Measurements from ENCODE around the gene RPP14. TPM values are rescaled to one million over a fixed set of nuclear protein-coding genes. Genes with fewer than 3 reads are reported as not detected.
"Not testable (repeated sequence)": the region's sequence is repeated elsewhere in the genome, so short reads cannot be mapped to it uniquely, and the experiment has no call there.

The RPP14 gene
- total RNA-seq, 1 experiment from 2014 or later, result 7.6 TPM

DNA sequence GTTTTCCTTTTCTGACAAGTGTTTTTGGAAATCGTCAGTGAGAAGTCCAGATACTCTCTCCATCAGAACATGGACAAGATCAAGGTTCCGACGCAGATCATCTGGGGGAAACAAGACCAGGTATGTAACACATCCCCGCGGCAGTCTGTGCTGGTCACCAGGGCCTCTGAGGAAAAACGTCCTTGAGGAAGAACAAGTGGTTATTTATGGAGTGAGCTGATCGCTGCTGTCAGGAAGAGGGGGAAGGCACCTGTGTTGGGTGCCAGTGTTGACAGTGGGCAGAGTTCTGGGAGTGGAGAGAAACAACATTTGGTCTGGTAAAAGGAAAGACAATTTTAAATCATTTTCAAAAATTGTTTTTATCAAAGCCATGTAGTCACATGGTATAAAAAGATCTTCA is 20.7 kb upstream of the RPP14 start:
- H3K27me3 ChIP-seq (ENCODE audit: low read length), result no peaks in the 10 kb centered on the region
- H2AFZ ChIP-seq (ENCODE audit: low read length), result no peak overlapping the region
- no peaks in the 10 kb centered on the region for H3K9me2 ChIP-seq (replicated peaks; ENCODE audit: insufficient read depth, low read length)
- no peaks in the 10 kb centered on the region for H3K79me2 ChIP-seq (ENCODE audit: low read length)
- no peak overlapping the region for H3K4me3 ChIP-seq (ENCODE audit: low read length)
- H3K4me2 ChIP-seq (ENCODE audit: low read depth, low read length, poor library complexity, severe bottlenecking), result no peak overlapping the region
- no peaks in the 10 kb centered on the region for H3K9me3 ChIP-seq (ENCODE audit: low read length)
- no peaks in the 10 kb centered on the region for H4K20me1 ChIP-seq (ENCODE audit: insufficient read depth, low read depth, low read length)
- peak; percentile 30 for DNase-seq
- H3K9ac ChIP-seq (ENCODE audit: low read length), result no peak overlapping the region
- no peaks in the 10 kb centered on the region; the same call in 1 of the 2 replicates for H3K4me1 ChIP-seq (ENCODE audit: low read length)
- H3K36me3 ChIP-seq (ENCODE audit: insufficient read depth, low read length), result peaks cover 4% of the 10 kb centered on the region; the same call in 1 of the 2 replicates
- H3K27ac ChIP-seq (ENCODE audit: low read length), result no peak overlapping the region

DNA sequence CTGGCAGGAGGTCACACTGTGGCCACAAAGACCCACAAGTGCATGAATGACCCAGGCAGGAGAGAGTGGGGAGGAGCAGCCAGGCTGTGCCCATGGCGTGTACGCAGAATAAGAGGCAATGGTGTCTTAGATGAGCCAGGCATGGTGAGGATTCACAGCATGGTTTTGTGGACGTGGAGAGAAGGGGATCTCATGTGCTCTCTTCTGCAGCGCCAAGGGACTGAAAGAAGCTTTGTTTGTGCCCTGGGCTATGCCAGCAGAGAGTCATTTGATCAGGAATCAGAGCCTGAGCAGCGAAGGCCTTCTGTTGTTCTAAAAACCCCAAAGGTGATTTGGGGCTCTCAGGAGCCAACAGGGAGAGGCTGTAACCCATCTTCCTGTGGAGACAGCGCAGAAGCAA is 18.7 kb upstream of the RPP14 start:
- DNase-seq, result peak; percentile 23
- no peak overlapping the region for H3K9ac ChIP-seq (ENCODE audit: low read length)

DNA sequence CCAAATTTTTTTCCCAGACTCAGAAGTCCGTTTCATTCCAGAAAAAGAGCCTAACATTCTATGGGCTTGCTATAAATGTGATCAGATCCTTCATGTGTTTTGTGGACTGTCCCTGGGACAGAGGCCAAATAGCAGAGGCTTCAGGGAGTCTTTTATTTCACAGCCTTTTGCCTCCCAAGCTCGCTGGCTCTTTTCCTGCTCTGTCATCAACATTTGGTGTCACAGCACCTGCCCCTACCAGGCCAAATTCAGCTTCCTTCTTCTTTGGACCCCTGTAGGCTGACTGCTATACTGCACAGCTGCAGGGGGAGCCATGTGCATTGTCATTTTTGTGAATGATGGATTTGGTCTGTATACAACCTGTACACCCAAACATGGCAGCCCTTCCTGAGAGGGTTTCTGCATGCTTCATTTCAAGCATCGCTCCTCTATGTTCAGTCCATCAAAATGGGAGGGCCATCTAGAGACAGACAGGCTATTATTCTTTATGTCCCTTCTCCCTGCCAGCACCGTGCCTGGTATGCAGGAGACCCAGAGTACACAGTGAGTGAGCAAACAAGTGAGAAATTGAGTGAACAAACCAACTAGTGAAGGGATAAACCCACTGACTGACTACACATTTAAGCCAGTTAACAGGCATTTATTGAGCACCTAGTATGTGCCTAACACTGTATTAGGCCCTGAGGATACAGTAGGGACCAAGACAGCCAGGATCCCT is 17.9 kb upstream of the RPP14 start:
- no peaks in the 10 kb centered on the region for H3K9me3 ChIP-seq (ENCODE audit: low read length)
- H3K9ac ChIP-seq (ENCODE audit: low read length), result no peak overlapping the region
- H3K4me1 ChIP-seq (ENCODE audit: low read length), result no peaks in the 10 kb centered on the region; the same call in 1 of the 2 replicates
- no peak overlapping the region for H3K27ac ChIP-seq (ENCODE audit: low read length)
- H3K4me3 ChIP-seq (ENCODE audit: low read length), result no peak overlapping the region
- H3K36me3 ChIP-seq (ENCODE audit: insufficient read depth, low read length), result peaks cover 4% of the 10 kb centered on the region; the same call in 1 of the 2 replicates
- H3K9me2 ChIP-seq (replicated peaks; ENCODE audit: insufficient read depth, low read length), result no peaks in the 10 kb centered on the region
- H3K27me3 ChIP-seq (ENCODE audit: low read length), result no peaks in the 10 kb centered on the region
- H3K4me2 ChIP-seq (ENCODE audit: low read depth, low read length, poor library complexity, severe bottlenecking), result no peak overlapping the region
- no peaks in the 10 kb centered on the region for H3K79me2 ChIP-seq (ENCODE audit: low read length)
- H4K20me1 ChIP-seq (ENCODE audit: insufficient read depth, low read depth, low read length), result no peaks in the 10 kb centered on the region
- DNase-seq, result peak; percentile 62
- no peak overlapping the region for H2AFZ ChIP-seq (ENCODE audit: low read length)

More for the DNA sequence above, 18.7 kb upstream of the RPP14 start:
- no peaks in the 10 kb centered on the region for H3K9me2 ChIP-seq (replicated peaks; ENCODE audit: insufficient read depth, low read length)
- H3K4me3 ChIP-seq (ENCODE audit: low read length), result no peak overlapping the region
- H3K36me3 ChIP-seq (ENCODE audit: insufficient read depth, low read length), result peaks cover 4% of the 10 kb centered on the region; the same call in 1 of the 2 replicates
- no peak overlapping the region for H3K4me2 ChIP-seq (ENCODE audit: low read depth, low read length, poor library complexity, severe bottlenecking)
- no peaks in the 10 kb centered on the region for H4K20me1 ChIP-seq (ENCODE audit: insufficient read depth, low read depth, low read length)
- no peak overlapping the region for H3K27ac ChIP-seq (ENCODE audit: low read length)
- no peaks in the 10 kb centered on the region for H3K79me2 ChIP-seq (ENCODE audit: low read length)
- H3K9me3 ChIP-seq (ENCODE audit: low read length), result no peaks in the 10 kb centered on the region
- H3K4me1 ChIP-seq (ENCODE audit: low read length), result no peaks in the 10 kb centered on the region; the same call in 1 of the 2 replicates
- H2AFZ ChIP-seq (ENCODE audit: low read length), result no peak overlapping the region
- no peaks in the 10 kb centered on the region for H3K27me3 ChIP-seq (ENCODE audit: low read length)

DNA sequence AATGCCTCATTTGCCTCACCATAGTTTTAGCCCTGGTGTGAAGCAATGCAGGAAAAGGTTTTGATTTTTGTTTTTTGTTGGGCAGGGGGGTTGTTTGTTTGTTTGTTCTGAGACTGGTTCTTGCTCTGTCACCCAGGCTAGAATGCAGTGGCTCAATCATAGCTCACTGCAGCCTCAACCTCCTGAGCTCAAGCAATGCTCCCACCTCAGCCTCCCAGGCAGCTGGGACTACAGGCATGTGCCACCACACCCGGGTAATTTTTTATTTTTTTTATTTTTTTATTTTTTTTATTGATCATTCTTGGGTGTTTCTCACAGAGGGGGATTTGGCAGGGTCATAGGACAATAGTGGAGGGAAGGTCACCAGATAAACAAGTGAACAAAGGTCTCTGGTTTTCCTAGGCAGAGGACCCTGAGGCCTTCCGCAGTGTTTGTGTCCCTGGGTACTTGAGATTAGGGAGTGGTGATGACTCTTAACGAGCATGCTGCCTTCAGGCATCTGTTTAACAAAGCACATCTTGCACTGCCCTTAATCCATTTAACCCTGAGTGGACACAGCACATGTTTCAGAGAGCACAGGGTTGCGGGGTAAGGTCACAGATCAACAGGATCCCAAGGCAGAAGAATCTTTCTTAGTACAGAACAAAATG is 17.0 kb upstream of the RPP14 start:
- not testable (repeated sequence) for H4K20me1 ChIP-seq (ENCODE audit: insufficient read depth, low read depth, low read length); H3K4me3 ChIP-seq (ENCODE audit: low read length); DNase-seq; H3K27ac ChIP-seq (ENCODE audit: low read length); H3K79me2 ChIP-seq (ENCODE audit: low read length); H3K9ac ChIP-seq (ENCODE audit: low read length); H3K4me2 ChIP-seq (ENCODE audit: low read depth, low read length, poor library complexity, severe bottlenecking); H3K9me3 ChIP-seq (ENCODE audit: low read length); H3K4me1 ChIP-seq (ENCODE audit: low read length); H3K36me3 ChIP-seq (ENCODE audit: insufficient read depth, low read length); H3K27me3 ChIP-seq (ENCODE audit: low read length); H2AFZ ChIP-seq (ENCODE audit: low read length); H3K9me2 ChIP-seq (replicated peaks; ENCODE audit: insufficient read depth, low read length)

DNA sequence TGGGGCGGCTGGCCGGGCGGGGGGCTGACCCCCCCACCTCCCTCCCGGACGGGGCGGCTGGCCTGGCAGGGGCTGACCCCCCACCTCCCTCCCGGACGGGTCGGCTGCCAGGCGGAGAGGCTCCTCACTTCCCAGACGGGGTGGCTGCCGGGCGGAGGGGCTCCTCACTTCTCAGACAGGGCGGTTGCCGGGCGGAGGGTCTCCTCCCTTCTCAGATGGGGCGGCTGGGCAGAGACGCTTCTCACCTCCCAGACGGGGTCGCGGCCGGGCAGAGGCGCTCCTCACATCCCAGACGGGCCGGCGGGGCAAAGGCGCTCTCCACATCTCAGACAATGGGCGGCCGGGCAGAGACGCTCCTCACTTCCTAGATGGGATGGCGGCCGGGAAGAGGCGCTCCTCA is 15.6 kb upstream of the RPP14 start:
- not testable (repeated sequence) for H3K36me3 ChIP-seq (ENCODE audit: insufficient read depth, low read length); H3K9ac ChIP-seq (ENCODE audit: low read length); H3K27ac ChIP-seq (ENCODE audit: low read length); H2AFZ ChIP-seq (ENCODE audit: low read length); H3K4me3 ChIP-seq (ENCODE audit: low read length); H3K4me1 ChIP-seq (ENCODE audit: low read length); H3K27me3 ChIP-seq (ENCODE audit: low read length); H3K9me2 ChIP-seq (replicated peaks; ENCODE audit: insufficient read depth, low read length); DNase-seq; H3K9me3 ChIP-seq (ENCODE audit: low read length); H3K79me2 ChIP-seq (ENCODE audit: low read length); H3K4me2 ChIP-seq (ENCODE audit: low read depth, low read length, poor library complexity, severe bottlenecking); H4K20me1 ChIP-seq (ENCODE audit: insufficient read depth, low read depth, low read length)

DNA sequence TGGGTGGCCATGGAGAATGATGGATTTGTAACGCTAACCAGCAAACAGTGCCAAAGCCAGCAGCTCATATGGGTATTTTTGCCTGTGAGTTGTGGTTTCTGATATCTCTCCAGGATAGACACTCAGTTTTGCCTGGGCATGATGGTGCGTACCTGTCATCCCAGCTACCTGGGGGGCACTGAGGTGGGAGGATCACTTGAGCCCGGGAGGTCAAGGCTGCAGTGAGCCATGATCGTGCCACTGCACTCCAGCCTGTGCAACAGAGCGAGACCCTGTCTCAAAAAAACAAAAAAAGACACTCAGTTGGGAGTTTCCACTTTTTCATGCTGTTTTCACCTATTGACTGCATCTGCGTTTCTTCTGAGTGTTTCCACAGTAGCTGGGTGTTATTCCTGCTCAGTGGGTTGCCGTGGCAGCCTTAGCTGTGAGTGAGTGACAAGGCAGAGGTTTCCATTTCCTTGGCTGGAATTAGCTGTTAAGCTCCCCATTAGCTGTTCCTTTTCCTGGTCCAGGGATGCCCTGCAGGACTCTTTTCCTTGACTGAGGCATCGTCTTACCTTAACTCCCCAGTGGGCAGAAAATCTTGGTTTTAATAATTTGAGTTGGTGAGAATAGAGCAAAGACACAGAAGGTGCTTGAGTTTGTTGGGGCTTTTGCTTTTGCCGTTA is 14.2 kb upstream of the RPP14 start:
- no peaks in the 10 kb centered on the region for H4K20me1 ChIP-seq (ENCODE audit: insufficient read depth, low read depth, low read length)
- H2AFZ ChIP-seq (ENCODE audit: low read length), result no peak overlapping the region
- H3K27me3 ChIP-seq (ENCODE audit: low read length), result no peaks in the 10 kb centered on the region
- H3K36me3 ChIP-seq (ENCODE audit: insufficient read depth, low read length), result peaks cover 4% of the 10 kb centered on the region; the same call in 1 of the 2 replicates
- H3K4me2 ChIP-seq (ENCODE audit: low read depth, low read length, poor library complexity, severe bottlenecking), result no peak overlapping the region
- no peak overlapping the region for H3K27ac ChIP-seq (ENCODE audit: low read length)
- H3K4me1 ChIP-seq (ENCODE audit: low read length), result no peaks in the 10 kb centered on the region; the same call in 1 of the 2 replicates
- peak; percentile 27 for DNase-seq
- H3K9me2 ChIP-seq (replicated peaks; ENCODE audit: insufficient read depth, low read length), result no peaks in the 10 kb centered on the region
- no peak overlapping the region for H3K9ac ChIP-seq (ENCODE audit: low read length)
- H3K79me2 ChIP-seq (ENCODE audit: low read length), result no peaks in the 10 kb centered on the region
- no peak overlapping the region for H3K4me3 ChIP-seq (ENCODE audit: low read length)
- H3K9me3 ChIP-seq (ENCODE audit: low read length), result no peaks in the 10 kb centered on the region

DNA sequence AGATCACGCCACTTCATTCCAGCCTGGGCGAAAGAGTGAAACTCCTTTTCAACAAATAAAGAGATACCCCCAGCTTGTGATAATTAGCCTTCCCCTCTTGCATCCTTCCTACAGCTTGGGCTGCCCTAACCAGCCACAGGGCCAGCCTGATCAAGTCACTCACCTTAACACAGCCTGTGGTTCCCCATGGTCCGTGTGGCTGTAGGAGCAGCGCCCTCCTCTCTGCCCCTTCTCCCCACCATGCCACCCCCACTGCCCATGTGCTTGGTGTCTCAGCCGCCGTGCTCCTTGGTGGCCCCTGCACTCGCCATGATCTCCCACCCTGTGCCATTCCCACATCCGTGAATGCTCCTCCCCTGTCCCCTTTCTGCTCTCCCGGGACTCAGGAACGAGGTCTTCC is 13.2 kb upstream of the RPP14 start:
- H3K36me3 ChIP-seq (ENCODE audit: insufficient read depth, low read length), result peaks cover 4% of the 10 kb centered on the region; the same call in 1 of the 2 replicates

DNA sequence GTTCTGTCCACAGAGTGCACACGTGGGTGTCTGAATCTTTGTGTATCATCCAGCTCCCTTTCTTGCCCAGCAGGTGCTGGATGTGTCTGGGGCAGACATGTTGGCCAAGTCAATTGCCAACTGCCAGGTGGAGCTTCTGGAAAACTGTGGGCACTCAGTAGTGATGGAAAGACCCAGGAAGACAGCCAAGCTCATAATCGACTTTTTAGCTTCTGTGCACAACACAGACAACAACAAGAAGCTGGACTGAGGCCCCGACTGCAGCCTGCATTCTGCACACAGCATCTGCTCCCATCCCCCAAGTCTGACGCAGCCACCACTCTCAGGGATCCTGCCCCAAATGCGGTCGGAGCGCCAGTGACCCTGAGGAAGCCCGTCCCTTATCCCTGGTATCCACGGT is 12.5 kb upstream of the RPP14 start:
- Histone ChIP-seq H3K9me2 (replicated peaks; ENCODE audit: insufficient read depth, low read length) (no peaks in the 10 kb centered on the region), H3K4me1 (ENCODE audit: low read length) (no peaks in the 10 kb centered on the region)
- DNase-seq, result peak; percentile 29

More for the DNA sequence above, 13.2 kb upstream of the RPP14 start:
- Histone ChIP-seq H3K27ac (ENCODE audit: low read length) (no peak overlapping the region), H3K27me3 (ENCODE audit: low read length) (no peaks in the 10 kb centered on the region), H3K9me3 (ENCODE audit: low read length) (no peaks in the 10 kb centered on the region), H3K9ac (ENCODE audit: low read length) (no peak overlapping the region), H3K4me2 (ENCODE audit: low read depth, low read length, poor library complexity, severe bottlenecking) (no peak overlapping the region), H2AFZ (ENCODE audit: low read length) (no peak overlapping the region), H3K9me2 (replicated peaks; ENCODE audit: insufficient read depth, low read length) (no peaks in the 10 kb centered on the region), H3K4me1 (ENCODE audit: low read length) (no peaks in the 10 kb centered on the region; the same call in 1 of the 2 replicates), H3K4me3 (ENCODE audit: low read length) (no peak overlapping the region), H3K79me2 (ENCODE audit: low read length) (no peaks in the 10 kb centered on the region), H4K20me1 (ENCODE audit: insufficient read depth, low read depth, low read length) (no peaks in the 10 kb centered on the region)
- DNase-seq, result peak; percentile 6

More for the DNA sequence above, 12.5 kb upstream of the RPP14 start:
- Histone ChIP-seq H3K36me3 (ENCODE audit: insufficient read depth, low read length) (peaks cover under 1% of the 10 kb centered on the region; the same call in 1 of the 2 replicates), H3K9me3 (ENCODE audit: low read length) (no peaks in the 10 kb centered on the region), H3K9ac (ENCODE audit: low read length) (no peak overlapping the region), H4K20me1 (ENCODE audit: insufficient read depth, low read depth, low read length) (no peaks in the 10 kb centered on the region), H3K27me3 (ENCODE audit: low read length) (no peaks in the 10 kb centered on the region), H3K4me2 (ENCODE audit: low read depth, low read length, poor library complexity, severe bottlenecking) (no peak overlapping the region), H2AFZ (ENCODE audit: low read length) (no peak overlapping the region), H3K27ac (ENCODE audit: low read length) (no peak overlapping the region), H3K4me3 (ENCODE audit: low read length) (no peak overlapping the region), H3K79me2 (ENCODE audit: low read length) (no peaks in the 10 kb centered on the region)
